Measurements from ENCODE around the gene TIMP1. TPM values are rescaled to one million over a fixed set of nuclear protein-coding genes. Genes with fewer than 3 reads are reported as not detected.
A peak's percentile ranks its signal among the peaks of the same experiment; 100 is the strongest.

TIMP1 gene
- total RNA-seq, 1 donor from 2014 or later, result 241 TPM

DNA sequence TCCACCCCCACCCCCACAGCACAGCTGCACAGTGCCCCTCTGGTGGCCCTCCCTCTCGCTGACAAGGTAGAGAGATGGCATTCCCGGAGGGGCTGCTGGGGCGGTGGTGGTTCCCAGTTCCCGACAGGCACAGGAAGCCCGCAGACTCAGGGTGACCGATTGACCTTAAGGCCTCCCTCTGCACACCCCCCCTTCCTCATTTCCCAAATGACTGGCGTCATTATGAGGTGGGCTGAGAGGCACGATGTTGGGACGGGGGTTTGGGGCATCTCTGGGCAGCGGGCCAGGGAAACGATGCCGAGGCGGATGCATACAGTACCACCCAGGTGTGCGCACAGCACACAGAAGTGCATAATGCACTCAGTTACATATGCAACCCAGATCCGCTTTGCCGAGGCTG is 3.5 kb upstream of the TIMP1 start:
- H3K4me3 ChIP-seq (ENCODE audit: low read depth, low read length), result no peak overlapping the region
- no peak for DNase-seq (ENCODE audit: low read depth)
- TF ChIP-seq, protein P1, sequence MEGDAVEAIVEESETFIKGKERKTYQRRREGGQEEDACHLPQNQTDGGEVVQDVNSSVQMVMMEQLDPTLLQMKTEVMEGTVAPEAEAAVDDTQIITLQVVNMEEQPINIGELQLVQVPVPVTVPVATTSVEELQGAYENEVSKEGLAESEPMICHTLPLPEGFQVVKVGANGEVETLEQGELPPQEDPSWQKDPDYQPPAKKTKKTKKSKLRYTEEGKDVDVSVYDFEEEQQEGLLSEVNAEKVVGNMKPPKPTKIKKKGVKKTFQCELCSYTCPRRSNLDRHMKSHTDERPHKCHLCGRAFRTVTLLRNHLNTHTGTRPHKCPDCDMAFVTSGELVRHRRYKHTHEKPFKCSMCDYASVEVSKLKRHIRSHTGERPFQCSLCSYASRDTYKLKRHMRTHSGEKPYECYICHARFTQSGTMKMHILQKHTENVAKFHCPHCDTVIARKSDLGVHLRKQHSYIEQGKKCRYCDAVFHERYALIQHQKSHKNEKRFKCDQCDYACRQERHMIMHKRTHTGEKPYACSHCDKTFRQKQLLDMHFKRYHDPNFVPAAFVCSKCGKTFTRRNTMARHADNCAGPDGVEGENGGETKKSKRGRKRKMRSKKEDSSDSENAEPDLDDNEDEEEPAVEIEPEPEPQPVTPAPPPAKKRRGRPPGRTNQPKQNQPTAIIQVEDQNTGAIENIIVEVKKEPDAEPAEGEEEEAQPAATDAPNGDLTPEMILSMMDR (conservative IDR thresholded peaks at IDR 0.05; ENCODE audit: low read depth, low read length), result no peak

- DNase-seq (ENCODE audit: low read depth), result no peak
- TF ChIP-seq, protein P1 (conservative IDR thresholded peaks at IDR 0.05; ENCODE audit: low read depth, low read length), result no peak
These were observed 2.7 kb upstream of the TIMP1 start for GRCh38 chrX:47579537-47579936.

GRCh38 chrX:47583240-47583861 is 1.1 kb downstream of the TIMP1 start:
- TF ChIP-seq, protein P1 (conservative IDR thresholded peaks at IDR 0.05; ENCODE audit: low read depth, low read length), result no peak
- no peak for DNase-seq (ENCODE audit: low read depth)
- H3K4me3 ChIP-seq (ENCODE audit: low read depth, low read length), result peak overlapping the region; percentile 77

More at GRCh38 chrX:47579537-47579936, 2.7 kb upstream of the TIMP1 start:
- H3K4me3 ChIP-seq (ENCODE audit: low read depth, low read length), result no peak overlapping the region

GRCh38 chrX:47584714-47585113 is 2.5 kb downstream of the TIMP1 start:
- no peak overlapping the region for H3K4me3 ChIP-seq (ENCODE audit: low read depth, low read length)
- TF ChIP-seq, protein P1 (conservative IDR thresholded peaks at IDR 0.05; ENCODE audit: low read depth, low read length), result no peak
- no peak for DNase-seq (ENCODE audit: low read depth)

- TF ChIP-seq, protein P1 (conservative IDR thresholded peaks at IDR 0.05; ENCODE audit: low read depth, low read length), result no peak
- DNase-seq (ENCODE audit: low read depth), result no peak
- no peak overlapping the region for H3K4me3 ChIP-seq (ENCODE audit: low read depth, low read length)
These were observed 3.0 kb downstream of the TIMP1 start for GRCh38 chrX:47585273-47585672.

GRCh38 chrX:47586043-47586787 is 4.0 kb downstream of the TIMP1 start:
- DNase-seq (ENCODE audit: low read depth), result no peak
- no peak overlapping the region for H3K4me3 ChIP-seq (ENCODE audit: low read depth, low read length)
- TF ChIP-seq, protein P1 (conservative IDR thresholded peaks at IDR 0.05; ENCODE audit: low read depth, low read length), result peak; percentile 11
